ENCODE data around the gene TBCD. TPM values are rescaled to one million over a fixed set of nuclear protein-coding genes. Genes with fewer than 3 reads are reported as not detected.
A peak's percentile ranks its signal among the peaks of the same experiment; 100 is the strongest.

The TBCD gene
- total RNA-seq, 1 donor from 2014 or later, result 104 TPM

DNA sequence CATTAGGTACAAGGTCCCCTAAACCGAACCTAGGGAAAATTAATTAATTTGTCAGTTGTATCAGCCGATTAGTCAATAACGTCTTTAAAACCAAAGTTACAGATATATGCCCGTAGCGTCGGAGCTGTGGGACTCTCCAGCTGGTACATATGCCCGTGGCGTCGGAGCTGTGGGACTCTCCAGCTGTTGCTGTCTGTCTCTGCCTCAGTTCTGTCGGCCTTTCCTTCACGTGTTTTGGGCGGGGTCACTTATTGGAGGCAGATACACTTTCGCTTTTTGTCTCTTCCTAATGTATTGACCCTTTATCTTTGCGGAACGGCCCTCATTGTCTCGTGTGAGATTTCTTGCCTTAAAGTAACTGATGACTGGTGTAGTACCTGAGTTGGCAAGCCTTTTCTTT is 150.0 kb downstream of the TBCD start:
- Mint-ChIP-seq H3K36me3 (peaks cover 18% of the 10 kb centered on the region), H3K4me3 (no peak overlapping the region), H3K27me3 (no peaks in the 10 kb centered on the region), H3K27ac (no peak overlapping the region), H3K4me1 (ENCODE audit: unreplicated experiment) (peaks cover 6% of the 10 kb centered on the region), H3K9me3 (no peaks in the 10 kb centered on the region)
- TF ChIP-seq, protein P1, sequence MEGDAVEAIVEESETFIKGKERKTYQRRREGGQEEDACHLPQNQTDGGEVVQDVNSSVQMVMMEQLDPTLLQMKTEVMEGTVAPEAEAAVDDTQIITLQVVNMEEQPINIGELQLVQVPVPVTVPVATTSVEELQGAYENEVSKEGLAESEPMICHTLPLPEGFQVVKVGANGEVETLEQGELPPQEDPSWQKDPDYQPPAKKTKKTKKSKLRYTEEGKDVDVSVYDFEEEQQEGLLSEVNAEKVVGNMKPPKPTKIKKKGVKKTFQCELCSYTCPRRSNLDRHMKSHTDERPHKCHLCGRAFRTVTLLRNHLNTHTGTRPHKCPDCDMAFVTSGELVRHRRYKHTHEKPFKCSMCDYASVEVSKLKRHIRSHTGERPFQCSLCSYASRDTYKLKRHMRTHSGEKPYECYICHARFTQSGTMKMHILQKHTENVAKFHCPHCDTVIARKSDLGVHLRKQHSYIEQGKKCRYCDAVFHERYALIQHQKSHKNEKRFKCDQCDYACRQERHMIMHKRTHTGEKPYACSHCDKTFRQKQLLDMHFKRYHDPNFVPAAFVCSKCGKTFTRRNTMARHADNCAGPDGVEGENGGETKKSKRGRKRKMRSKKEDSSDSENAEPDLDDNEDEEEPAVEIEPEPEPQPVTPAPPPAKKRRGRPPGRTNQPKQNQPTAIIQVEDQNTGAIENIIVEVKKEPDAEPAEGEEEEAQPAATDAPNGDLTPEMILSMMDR (conservative IDR thresholded peaks at IDR 0.05), result no peak
- DNase-seq (ENCODE audit: extremely low spot score, unreplicated experiment), result no peak

DNA sequence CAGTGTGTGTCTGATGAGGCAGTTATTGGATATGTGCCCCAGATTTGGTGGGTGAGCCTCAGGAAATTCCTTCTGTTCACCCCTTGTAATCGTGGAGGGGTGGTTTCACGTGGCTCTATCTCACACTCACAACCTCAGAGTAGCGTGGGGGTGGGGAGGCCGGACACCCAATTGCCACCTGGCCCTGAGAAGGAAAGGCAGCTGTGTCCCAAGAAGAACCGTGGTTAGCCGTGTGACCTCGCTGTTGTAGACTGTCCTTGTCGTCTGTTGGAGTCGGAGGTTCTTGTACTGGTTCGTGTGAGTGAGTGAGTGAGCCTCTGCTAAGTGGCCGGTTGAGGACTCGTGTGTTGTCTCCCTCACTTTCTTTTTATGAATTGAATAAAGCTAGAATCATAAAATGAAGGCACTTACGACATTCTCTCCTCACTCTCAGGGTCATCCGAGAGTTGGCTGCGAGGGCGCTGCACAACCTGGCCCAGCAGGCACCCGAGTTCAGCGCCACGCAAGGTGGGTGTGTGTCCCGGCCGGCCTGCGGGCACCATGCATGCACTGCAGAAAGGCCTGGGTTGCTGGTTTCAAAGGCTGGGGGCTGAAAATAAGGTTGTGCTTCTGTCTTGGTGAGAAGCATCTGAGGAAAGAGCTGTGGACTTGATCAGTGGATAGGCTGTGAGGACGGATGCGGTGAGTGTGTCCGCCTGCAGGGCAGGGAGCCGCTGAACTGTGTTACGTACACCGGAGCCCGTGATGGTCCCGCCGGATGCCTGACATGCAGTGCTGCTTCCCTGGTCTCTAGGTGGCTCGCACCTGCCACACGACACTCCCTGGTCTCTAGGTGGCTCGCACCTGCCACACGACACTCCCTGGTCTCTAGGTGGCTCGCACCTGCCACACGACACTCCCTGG is 151.4 kb downstream of the TBCD start:
- Mint-ChIP-seq H3K27ac (no peak overlapping the region), H3K36me3 (peaks cover 16% of the 10 kb centered on the region), H3K27me3 (no peaks in the 10 kb centered on the region), H3K9me3 (no peaks in the 10 kb centered on the region), H3K4me1 (ENCODE audit: unreplicated experiment) (peaks cover 6% of the 10 kb centered on the region), H3K4me3 (no peak overlapping the region)
- DNase-seq (ENCODE audit: extremely low spot score, unreplicated experiment), result no peak
- TF ChIP-seq, protein P1 (conservative IDR thresholded peaks at IDR 0.05), result no peak

DNA sequence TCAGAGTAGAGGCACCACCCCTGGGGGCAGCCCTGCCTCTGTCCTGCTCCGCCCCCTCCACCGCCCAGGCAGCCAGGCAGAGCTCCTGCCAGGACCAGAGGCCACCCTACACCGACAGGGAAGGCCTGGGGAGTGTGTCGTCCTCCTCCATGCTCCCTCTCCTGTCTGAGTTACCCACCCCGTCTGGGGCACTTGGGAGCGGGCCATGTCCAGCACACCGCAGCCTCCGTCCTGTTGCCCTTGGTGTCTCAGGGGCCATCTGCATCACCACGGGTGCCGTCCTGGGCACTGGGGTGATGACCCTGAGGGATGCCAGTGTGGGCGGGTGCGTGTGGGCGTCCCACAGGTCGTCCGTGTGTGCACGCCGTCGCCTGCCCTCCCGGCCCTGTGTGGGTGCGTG is 153.3 kb downstream of the TBCD start:
- DNase-seq (ENCODE audit: extremely low spot score, unreplicated experiment), result no peak
- no peaks in the 10 kb centered on the region for H3K9me3 Mint-ChIP-seq
- peaks cover 4% of the 10 kb centered on the region for H3K4me1 Mint-ChIP-seq (ENCODE audit: unreplicated experiment)
- H3K27ac Mint-ChIP-seq, result no peak overlapping the region
- H3K27me3 Mint-ChIP-seq, result no peaks in the 10 kb centered on the region
- no peak overlapping the region for H3K4me3 Mint-ChIP-seq
- peaks cover 13% of the 10 kb centered on the region for H3K36me3 Mint-ChIP-seq
- TF ChIP-seq, protein P1 (conservative IDR thresholded peaks at IDR 0.05), result no peak

DNA sequence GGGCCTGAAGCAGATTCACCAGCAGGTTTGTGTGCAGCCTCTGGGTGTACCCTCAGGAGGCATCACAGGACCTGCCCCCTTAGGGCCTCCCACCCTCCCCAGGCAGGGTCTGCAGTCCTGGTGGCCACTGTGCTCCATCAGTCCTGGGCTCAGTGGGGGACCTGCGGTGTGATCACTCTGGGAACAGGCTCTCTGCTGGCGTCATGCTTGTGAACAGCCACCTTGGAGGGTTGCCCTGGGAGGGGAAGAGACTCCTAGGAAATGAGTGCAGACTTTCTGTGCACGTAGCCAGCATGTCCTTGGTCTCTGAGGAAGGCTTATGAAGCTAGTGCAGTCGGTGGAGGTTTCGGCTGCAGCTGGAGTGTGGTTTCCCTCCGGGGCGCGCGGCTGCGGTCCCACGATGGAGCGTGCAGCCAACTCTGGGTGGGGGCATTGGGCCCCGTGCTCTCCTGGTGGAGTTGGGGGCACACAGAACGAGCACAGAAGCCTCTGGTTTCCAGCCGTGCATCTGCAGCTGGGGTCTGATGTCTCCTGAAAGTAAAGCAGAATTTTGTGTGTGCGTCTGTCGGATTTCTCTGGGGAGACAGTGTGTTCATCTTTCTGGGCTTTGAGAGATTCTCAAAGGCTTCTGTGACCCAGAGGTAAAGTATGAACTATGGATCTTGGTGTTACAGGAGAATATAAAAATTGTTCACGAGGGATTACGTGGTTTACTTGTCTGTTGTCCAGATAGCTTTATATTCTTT is 156.1 kb downstream of the TBCD start:
- Mint-ChIP-seq H3K36me3 (peaks cover 13% of the 10 kb centered on the region), H3K27ac (peak overlapping the region; percentile 31), H3K4me1 (ENCODE audit: unreplicated experiment) (no peaks in the 10 kb centered on the region), H3K9me3 (no peaks in the 10 kb centered on the region), H3K4me3 (no peak overlapping the region), H3K27me3 (no peaks in the 10 kb centered on the region)
- DNase-seq (ENCODE audit: extremely low spot score, unreplicated experiment), result no peak
- TF ChIP-seq, protein P1 (conservative IDR thresholded peaks at IDR 0.05), result no peak

DNA sequence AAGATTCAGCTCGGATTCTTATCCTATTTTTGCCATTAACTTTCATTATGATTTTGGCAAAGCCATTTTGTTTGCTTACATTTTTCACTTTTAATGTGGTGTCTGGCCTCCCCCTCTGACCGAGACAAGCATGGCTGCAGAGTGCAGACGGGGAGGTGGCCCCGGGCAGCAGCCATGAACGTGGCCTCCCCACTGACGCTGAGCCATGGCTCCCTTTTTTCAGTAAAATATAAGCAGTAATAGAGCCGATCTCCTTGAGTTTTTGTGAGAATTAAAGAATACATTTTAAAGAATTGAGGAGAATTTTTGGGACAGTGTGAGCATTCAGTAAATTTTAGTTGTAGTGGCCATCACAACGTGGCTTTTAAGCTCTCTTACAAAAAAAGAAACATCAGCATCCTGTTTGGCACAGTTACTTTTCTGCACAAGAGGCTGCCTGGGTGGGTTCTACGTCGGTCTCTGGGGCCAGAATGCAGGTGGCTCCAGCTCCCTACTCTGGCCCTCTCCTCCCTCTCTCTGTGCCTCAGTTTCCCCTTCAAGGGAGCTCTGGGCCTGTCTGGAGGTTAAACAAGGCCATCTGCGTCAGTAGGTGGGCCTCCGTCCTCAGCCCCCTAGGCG is 156.8 kb downstream of the TBCD start:
- Mint-ChIP-seq H3K4me3 (no peak overlapping the region), H3K36me3 (peaks cover 13% of the 10 kb centered on the region), H3K27ac (peak overlapping the region; percentile 31), H3K27me3 (no peaks in the 10 kb centered on the region), H3K4me1 (ENCODE audit: unreplicated experiment) (no peaks in the 10 kb centered on the region), H3K9me3 (no peaks in the 10 kb centered on the region)
- TF ChIP-seq, protein P1 (conservative IDR thresholded peaks at IDR 0.05), result no peak
- no peak for DNase-seq (ENCODE audit: extremely low spot score, unreplicated experiment)

Measured in type B pancreatic cell (in vitro differentiated cells).